HEK293 (cell line): Measurements from ENCODE around the gene SLC5A1.

Experiments used
- IKZF3 ChIP-seq: fragments of 450-650 bp; IDR thresholded peaks from 2 replicates; pipeline ENCODE4 v1.5.0; 2018; ENCODE audit warnings: missing biosample characterization, mild to moderate bottlenecking, missing genetic modification characterization, moderate library complexity
- PRDM1 ChIP-seq: fragments of 450-650 bp; formaldehyde crosslinking; IDR thresholded peaks from 2 replicates; pipeline ENCODE4; 2016; ENCODE audit warnings: missing biosample characterization, missing genetic modification characterization
- ZBTB20 ChIP-seq: fragments of 450-650 bp; formaldehyde crosslinking; IDR thresholded peaks from 2 replicates; pipeline ENCODE4 v1.5.1; 2016; ENCODE audit warnings: missing biosample characterization, missing genetic modification characterization
- ZNF16 ChIP-seq: fragments of 450-650 bp; formaldehyde crosslinking; IDR thresholded peaks from 2 replicates; pipeline ENCODE4 v1.5.1; 2016; ENCODE audit warnings: low read depth, missing biosample characterization, missing genetic modification characterization
- ZNF19 ChIP-seq: fragments of 450-650 bp; formaldehyde crosslinking; IDR thresholded peaks from 2 replicates; pipeline ENCODE4; 2016; ENCODE audit warnings: missing biosample characterization, missing genetic modification characterization, low read depth
- ZNF394 ChIP-seq: fragments of 450-650 bp; formaldehyde crosslinking; IDR thresholded peaks from 2 replicates; pipeline ENCODE4 v1.5.1; 2016; ENCODE audit warnings: missing biosample characterization, missing genetic modification characterization, mild to moderate bottlenecking, moderate library complexity, borderline replicate concordance
- ZNF621 ChIP-seq: fragments of 450-650 bp; formaldehyde crosslinking; IDR thresholded peaks from 2 replicates; pipeline ENCODE4 v1.5.1; 2017; ENCODE audit warnings: missing biosample characterization, missing genetic modification characterization
- ZXDB ChIP-seq: fragments of 450-650 bp; formaldehyde crosslinking; IDR thresholded peaks from 2 replicates; pipeline ENCODE4 v1.5.1; 2016; ENCODE audit warnings: missing biosample characterization, missing genetic modification characterization
- TF ChIP-seq, protein P1 (sequence below): fragments of 450-650 bp; formaldehyde crosslinking; IDR thresholded peaks from 2 replicates; pipeline ENCODE4 v1.5.1; 2016; ENCODE audit warnings: missing biosample characterization, missing genetic modification characterization
- TF ChIP-seq, protein P2 (sequence below): fragments of 450-650 bp; formaldehyde crosslinking; IDR thresholded peaks from 2 replicates; pipeline ENCODE4 v1.5.1; 2016; ENCODE audit warnings: missing biosample characterization, missing genetic modification characterization

DNA sequence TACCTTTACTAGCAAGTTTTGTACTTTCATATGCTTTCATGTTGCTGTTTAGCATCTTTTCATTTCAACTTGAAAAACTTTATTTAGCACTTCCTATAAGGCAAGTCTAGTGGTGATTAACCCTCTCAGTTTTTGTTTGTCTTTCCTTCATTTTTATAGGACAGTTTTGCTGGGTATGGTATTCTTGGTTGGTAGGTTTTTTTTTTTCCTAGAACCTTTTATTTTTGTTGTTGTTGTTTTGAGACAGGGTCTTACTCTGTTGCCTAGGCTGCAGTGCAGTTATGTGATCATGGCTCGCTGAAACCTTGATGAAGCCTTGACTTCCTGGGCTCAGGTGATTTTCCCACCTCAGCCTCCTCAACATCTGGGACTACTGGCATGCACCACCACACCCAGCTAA is 29.9 kb upstream of the SLC5A1 start:
- TF ChIP-seq ZNF621 (tag by site-specific recombination), result no peak
- TF ChIP-seq, protein P1, sequence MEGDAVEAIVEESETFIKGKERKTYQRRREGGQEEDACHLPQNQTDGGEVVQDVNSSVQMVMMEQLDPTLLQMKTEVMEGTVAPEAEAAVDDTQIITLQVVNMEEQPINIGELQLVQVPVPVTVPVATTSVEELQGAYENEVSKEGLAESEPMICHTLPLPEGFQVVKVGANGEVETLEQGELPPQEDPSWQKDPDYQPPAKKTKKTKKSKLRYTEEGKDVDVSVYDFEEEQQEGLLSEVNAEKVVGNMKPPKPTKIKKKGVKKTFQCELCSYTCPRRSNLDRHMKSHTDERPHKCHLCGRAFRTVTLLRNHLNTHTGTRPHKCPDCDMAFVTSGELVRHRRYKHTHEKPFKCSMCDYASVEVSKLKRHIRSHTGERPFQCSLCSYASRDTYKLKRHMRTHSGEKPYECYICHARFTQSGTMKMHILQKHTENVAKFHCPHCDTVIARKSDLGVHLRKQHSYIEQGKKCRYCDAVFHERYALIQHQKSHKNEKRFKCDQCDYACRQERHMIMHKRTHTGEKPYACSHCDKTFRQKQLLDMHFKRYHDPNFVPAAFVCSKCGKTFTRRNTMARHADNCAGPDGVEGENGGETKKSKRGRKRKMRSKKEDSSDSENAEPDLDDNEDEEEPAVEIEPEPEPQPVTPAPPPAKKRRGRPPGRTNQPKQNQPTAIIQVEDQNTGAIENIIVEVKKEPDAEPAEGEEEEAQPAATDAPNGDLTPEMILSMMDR (tag by site-specific recombination), result no peak
- no peak for TF ChIP-seq ZNF16 (tag by site-specific recombination)
- no peak for TF ChIP-seq ZNF19 (tag by site-specific recombination)
- TF ChIP-seq ZNF394 (tag by site-specific recombination), result no peak
- TF ChIP-seq, protein P2, sequence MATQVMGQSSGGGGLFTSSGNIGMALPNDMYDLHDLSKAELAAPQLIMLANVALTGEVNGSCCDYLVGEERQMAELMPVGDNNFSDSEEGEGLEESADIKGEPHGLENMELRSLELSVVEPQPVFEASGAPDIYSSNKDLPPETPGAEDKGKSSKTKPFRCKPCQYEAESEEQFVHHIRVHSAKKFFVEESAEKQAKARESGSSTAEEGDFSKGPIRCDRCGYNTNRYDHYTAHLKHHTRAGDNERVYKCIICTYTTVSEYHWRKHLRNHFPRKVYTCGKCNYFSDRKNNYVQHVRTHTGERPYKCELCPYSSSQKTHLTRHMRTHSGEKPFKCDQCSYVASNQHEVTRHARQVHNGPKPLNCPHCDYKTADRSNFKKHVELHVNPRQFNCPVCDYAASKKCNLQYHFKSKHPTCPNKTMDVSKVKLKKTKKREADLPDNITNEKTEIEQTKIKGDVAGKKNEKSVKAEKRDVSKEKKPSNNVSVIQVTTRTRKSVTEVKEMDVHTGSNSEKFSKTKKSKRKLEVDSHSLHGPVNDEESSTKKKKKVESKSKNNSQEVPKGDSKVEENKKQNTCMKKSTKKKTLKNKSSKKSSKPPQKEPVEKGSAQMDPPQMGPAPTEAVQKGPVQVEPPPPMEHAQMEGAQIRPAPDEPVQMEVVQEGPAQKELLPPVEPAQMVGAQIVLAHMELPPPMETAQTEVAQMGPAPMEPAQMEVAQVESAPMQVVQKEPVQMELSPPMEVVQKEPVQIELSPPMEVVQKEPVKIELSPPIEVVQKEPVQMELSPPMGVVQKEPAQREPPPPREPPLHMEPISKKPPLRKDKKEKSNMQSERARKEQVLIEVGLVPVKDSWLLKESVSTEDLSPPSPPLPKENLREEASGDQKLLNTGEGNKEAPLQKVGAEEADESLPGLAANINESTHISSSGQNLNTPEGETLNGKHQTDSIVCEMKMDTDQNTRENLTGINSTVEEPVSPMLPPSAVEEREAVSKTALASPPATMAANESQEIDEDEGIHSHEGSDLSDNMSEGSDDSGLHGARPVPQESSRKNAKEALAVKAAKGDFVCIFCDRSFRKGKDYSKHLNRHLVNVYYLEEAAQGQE, result no peak
- no peak for TF ChIP-seq ZXDB (tag by site-specific recombination)
- TF ChIP-seq ZBTB20 (tag by site-specific recombination), result no peak
- TF ChIP-seq IKZF3 (tag by site-specific recombination), result no peak
- no peak for TF ChIP-seq PRDM1 (tag by site-specific recombination)
